MM.1S (cell line): ENCODE results near the gene OR2AP1.
"Not testable (repeated sequence)": the region's sequence is repeated elsewhere in the genome, so short reads cannot be mapped to it uniquely, and the experiment has no call there.

Experiments used
- DNase-seq: peaks from one replicate; pipeline ENCODE4 v3.0.0-alpha.2; 2015
- H2AFZ ChIP-seq: fragments of 300-600 bp; sonication (generic); 2 replicates; pipeline ENCODE4 v1.6.0; 2016; ENCODE audit warnings: antibody characterized with exemption, low read length
- H3F3A ChIP-seq: fragments of 300-600 bp; sonication (generic); 2 replicates; pipeline ENCODE4 v1.6.1; 2016; ENCODE audit warnings: mild to moderate bottlenecking, antibody characterized with exemption, low read length, moderate library complexity, mixed read lengths; ENCODE audit not compliant: insufficient read depth
- H3K27ac ChIP-seq: fragments of 300-600 bp; sonication (generic); 2 replicates; pipeline ENCODE4 v1.5.1; 2016; ENCODE audit warnings: mild to moderate bottlenecking, low read length
- H3K27me3 ChIP-seq: fragments of 300-600 bp; sonication (generic); replicated peaks from 2 replicates; pipeline ENCODE4 v1.6.0; 2016; ENCODE audit warnings: low read length; ENCODE audit not compliant: insufficient read depth
- H3K36me3 ChIP-seq: fragments of 300-600 bp; sonication (generic); replicated peaks from 2 replicates; pipeline ENCODE4 v1.6.1; 2016; ENCODE audit warnings: mild to moderate bottlenecking, low read length, mixed read lengths; ENCODE audit not compliant: insufficient read depth
- H3K4me1 ChIP-seq: fragments of 300-600 bp; sonication (generic); 2 replicates; pipeline ENCODE4 v1.6.1; 2016; ENCODE audit warnings: low read length, mixed read lengths
- H3K4me2 ChIP-seq: fragments of 300-600 bp; sonication (generic); 2 replicates; pipeline ENCODE4 v1.6.0; 2016; ENCODE audit warnings: low read depth, low read length
- H3K4me3 ChIP-seq: fragments of 300-600 bp; sonication (generic); 2 replicates; pipeline ENCODE4 v1.5.1; 2016; ENCODE audit warnings: low read length, mixed read lengths
- H3K79me2 ChIP-seq: fragments of 300-600 bp; sonication (generic); 2 replicates; pipeline ENCODE4 v1.6.1; 2016; ENCODE audit warnings: mixed run types, low read length, mixed read lengths
- H3K9ac ChIP-seq: fragments of 300-600 bp; sonication (generic); 2 replicates; pipeline ENCODE4 v1.6.1; 2016; ENCODE audit warnings: low read length, mixed read lengths
- H3K9me2 ChIP-seq: fragments of 300-600 bp; sonication (generic); replicated peaks from 2 replicates; pipeline ENCODE4 v1.6.1; 2016; ENCODE audit warnings: mild to moderate bottlenecking, low read length, mixed read lengths; ENCODE audit not compliant: insufficient read depth
- H3K9me3 ChIP-seq: fragments of 300-600 bp; sonication (generic); replicated peaks from 2 replicates; pipeline ENCODE4 v1.6.1; 2016; ENCODE audit warnings: mild to moderate bottlenecking, low read length, mixed read lengths; ENCODE audit not compliant: insufficient read depth
- H4K20me1 ChIP-seq: fragments of 300-600 bp; sonication (generic); 2 replicates; pipeline ENCODE4 v1.6.1; 2016; ENCODE audit warnings: mild to moderate bottlenecking, low read length, moderate library complexity, mixed read lengths; ENCODE audit not compliant: insufficient read depth
- EZH2 ChIP-seq: fragments of 300-600 bp; sonication (generic); optimal IDR thresholded peaks from 2 replicates; pipeline ENCODE3; 2017; ENCODE audit warnings: low read depth, mild to moderate bottlenecking, antibody characterized with exemption, low read length, mixed read lengths
- EZH2phosphoT487 ChIP-seq: fragments of 300-600 bp; sonication (generic); IDR thresholded peaks from 2 replicates; pipeline ENCODE4 v1.6.1; 2018; ENCODE audit warnings: antibody characterized with exemption, low read length
- TF ChIP-seq, protein P1 (sequence below): fragments of 300-600 bp; sonication (generic); IDR thresholded peaks from 2 replicates; pipeline ENCODE4 v1.5.1; 2016; ENCODE audit warnings: antibody characterized with exemption, low read length, mixed read lengths

OR2AP1 gene

DNA sequence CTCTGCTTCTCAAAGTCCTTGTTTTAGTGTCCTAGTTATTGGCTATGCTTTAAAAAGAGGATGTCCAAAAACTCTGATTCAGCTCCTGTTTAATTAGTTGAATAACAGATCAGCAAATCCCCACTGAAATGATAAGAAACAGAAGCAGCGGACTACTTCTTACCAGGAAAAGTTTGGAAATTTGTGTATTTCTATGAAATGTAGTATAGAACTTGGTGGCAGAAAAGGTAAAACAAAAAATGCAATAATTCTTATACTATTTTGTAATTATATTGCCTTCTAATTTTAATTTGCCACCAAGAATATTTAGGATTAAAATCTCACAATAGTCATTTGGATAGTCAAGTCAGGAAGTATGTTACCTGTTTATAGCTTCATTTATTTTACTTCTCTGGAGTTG, at the start of gene OR2AP1:
Gene OR2AP1 (plus strand): TSS at position 301 of the 400 bp plus-strand sequence. CDS start 1,947 bp downstream, outside the sequence.
- no peaks in the 10 kb centered on the region for H4K20me1 ChIP-seq
- H3K27me3 ChIP-seq, result no peaks in the 10 kb centered on the region
- no peak within 1 kb of the TSS for H3K9ac ChIP-seq
- no peaks in the 10 kb centered on the region for H3K9me3 ChIP-seq
- H3K36me3 ChIP-seq, result no peaks in the 10 kb centered on the region
- no peak within 1 kb of the TSS for H3K4me3 ChIP-seq
- H3K79me2 ChIP-seq, result no peaks in the 10 kb centered on the region
- no peaks in the 10 kb centered on the region for H3K4me1 ChIP-seq
- no peak within 1 kb of the TSS for H2AFZ ChIP-seq
- H3K27ac ChIP-seq, result no peak within 1 kb of the TSS
- no peaks in the 10 kb centered on the region for H3K9me2 ChIP-seq
- DNase-seq, result no peak
- TF ChIP-seq, protein P1, sequence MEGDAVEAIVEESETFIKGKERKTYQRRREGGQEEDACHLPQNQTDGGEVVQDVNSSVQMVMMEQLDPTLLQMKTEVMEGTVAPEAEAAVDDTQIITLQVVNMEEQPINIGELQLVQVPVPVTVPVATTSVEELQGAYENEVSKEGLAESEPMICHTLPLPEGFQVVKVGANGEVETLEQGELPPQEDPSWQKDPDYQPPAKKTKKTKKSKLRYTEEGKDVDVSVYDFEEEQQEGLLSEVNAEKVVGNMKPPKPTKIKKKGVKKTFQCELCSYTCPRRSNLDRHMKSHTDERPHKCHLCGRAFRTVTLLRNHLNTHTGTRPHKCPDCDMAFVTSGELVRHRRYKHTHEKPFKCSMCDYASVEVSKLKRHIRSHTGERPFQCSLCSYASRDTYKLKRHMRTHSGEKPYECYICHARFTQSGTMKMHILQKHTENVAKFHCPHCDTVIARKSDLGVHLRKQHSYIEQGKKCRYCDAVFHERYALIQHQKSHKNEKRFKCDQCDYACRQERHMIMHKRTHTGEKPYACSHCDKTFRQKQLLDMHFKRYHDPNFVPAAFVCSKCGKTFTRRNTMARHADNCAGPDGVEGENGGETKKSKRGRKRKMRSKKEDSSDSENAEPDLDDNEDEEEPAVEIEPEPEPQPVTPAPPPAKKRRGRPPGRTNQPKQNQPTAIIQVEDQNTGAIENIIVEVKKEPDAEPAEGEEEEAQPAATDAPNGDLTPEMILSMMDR, result no peak
- TF ChIP-seq EZH2 (no peak), EZH2phosphoT487 (no peak)
- H3K4me2 ChIP-seq, result no peak within 1 kb of the TSS
- no peaks in the 10 kb centered on the region for H3F3A ChIP-seq

DNA sequence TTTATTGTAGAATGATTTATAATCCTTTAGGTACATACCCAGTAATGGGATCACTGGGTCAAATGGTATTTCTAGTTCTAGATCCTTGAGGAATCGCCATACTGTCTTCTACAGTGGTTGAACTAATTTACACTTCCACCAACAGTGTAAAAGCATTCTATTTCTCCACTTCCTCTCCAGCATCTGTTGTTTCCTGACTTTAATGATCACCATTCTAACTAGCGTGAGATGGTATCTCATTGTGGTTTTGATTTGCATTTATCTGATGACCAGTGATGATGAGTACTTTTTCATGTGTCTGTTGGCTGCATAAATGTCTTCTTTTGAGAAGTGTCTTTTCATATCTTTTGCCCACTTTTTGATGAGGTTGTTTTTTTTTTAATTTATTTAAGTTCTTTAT, 24.0 kb upstream of the OR2AP1 start:
- DNase-seq, H3K36me3 ChIP-seq, H2AFZ ChIP-seq, H3K9ac ChIP-seq, H3F3A ChIP-seq, H3K27me3 ChIP-seq, H4K20me1 ChIP-seq, H3K9me2 ChIP-seq, H3K27ac ChIP-seq, H3K79me2 ChIP-seq, H3K4me2 ChIP-seq, H3K9me3 ChIP-seq, H3K4me3 ChIP-seq, H3K4me1 ChIP-seq: not testable (repeated sequence)

GRCh38 chr12:55548756-55549155, 23.5 kb upstream of the OR2AP1 start:
- H3K79me2 ChIP-seq, result no peaks in the 10 kb centered on the region
- no peaks in the 10 kb centered on the region for H3F3A ChIP-seq
- no peak overlapping the region for H3K4me2 ChIP-seq
- no peaks in the 10 kb centered on the region for H3K9me3 ChIP-seq
- H2AFZ ChIP-seq, result no peak overlapping the region
- no peak overlapping the region for H3K9ac ChIP-seq
- no peak for DNase-seq
- no peaks in the 10 kb centered on the region for H3K4me1 ChIP-seq
- H3K9me2 ChIP-seq, result no peaks in the 10 kb centered on the region
- TF ChIP-seq EZH2 (no peak), EZH2phosphoT487 (no peak)
- TF ChIP-seq, protein P1, result no peak
- H3K27me3 ChIP-seq, result no peaks in the 10 kb centered on the region
- H3K4me3 ChIP-seq, result no peak overlapping the region
- H3K27ac ChIP-seq, result no peak overlapping the region
- no peaks in the 10 kb centered on the region for H3K36me3 ChIP-seq
- no peaks in the 10 kb centered on the region for H4K20me1 ChIP-seq

DNA sequence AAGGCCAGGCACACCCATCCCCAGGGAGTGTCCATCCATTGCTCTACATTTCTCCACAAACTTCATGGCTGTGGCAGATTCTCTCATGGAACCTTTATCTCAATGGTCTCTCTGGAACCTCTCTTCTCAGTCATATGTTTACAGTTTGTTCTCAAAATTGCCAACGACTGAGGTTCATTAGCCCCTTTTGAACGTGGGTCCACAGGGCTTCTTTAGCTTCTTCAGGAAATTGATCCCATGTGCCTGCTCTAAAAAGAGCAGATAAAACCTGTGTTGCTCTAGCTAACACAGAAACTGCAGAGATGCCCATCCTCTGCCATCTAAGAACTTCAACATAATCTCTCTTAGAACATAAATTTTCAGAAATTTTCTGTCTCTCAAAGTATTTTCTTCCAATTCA, 23.0 kb upstream of the OR2AP1 start, which contains the start of gene OR6C4:
Gene OR6C4 (plus strand): TSS at position 301 of the 400 bp plus-strand sequence. CDS start 1,625 bp downstream, outside the sequence.
- no peak for DNase-seq
- no peak within 1 kb of the TSS for H2AFZ ChIP-seq
- H4K20me1 ChIP-seq, result no peaks in the 10 kb centered on the region
- H3K79me2 ChIP-seq, result no peaks in the 10 kb centered on the region
- H3K9ac ChIP-seq, result no peak within 1 kb of the TSS
- H3K27me3 ChIP-seq, result no peaks in the 10 kb centered on the region
- H3F3A ChIP-seq, result no peaks in the 10 kb centered on the region
- no peaks in the 10 kb centered on the region for H3K9me2 ChIP-seq
- H3K4me3 ChIP-seq, result no peak within 1 kb of the TSS
- TF ChIP-seq EZH2phosphoT487 (no peak), EZH2 (no peak)
- TF ChIP-seq, protein P1, result no peak
- H3K9me3 ChIP-seq, result no peaks in the 10 kb centered on the region
- no peak within 1 kb of the TSS for H3K27ac ChIP-seq
- H3K4me1 ChIP-seq, result no peaks in the 10 kb centered on the region
- H3K36me3 ChIP-seq, result no peaks in the 10 kb centered on the region
- no peak within 1 kb of the TSS for H3K4me2 ChIP-seq
